Mammary epithelial cell (primary cell): ENCODE results near the gene FTSJ1.
"Not testable (repeated sequence)": the region's sequence is repeated elsewhere in the genome, so short reads cannot be mapped to it uniquely, and the experiment has no call there.

Experiments
- EZH2 ChIP-seq: IDR thresholded peaks from 2 replicates; pipeline ENCODE4 v1.6.1; 2012; ENCODE audit warnings: low read length, inconsistent platforms, borderline replicate concordance
- TF ChIP-seq, protein P1 (sequence below), 2 donors: IDR thresholded peaks in 1 of 2; conservative IDR thresholded peaks in 1 of 2; 2 replicates each; pipeline ENCODE4 v1.5.1; 2011 to 2012; ENCODE audit warnings: inconsistent platforms in 2 of 2, low read length in 2 of 2, mild to moderate bottlenecking in 2 of 2, control low read depth in 1 of 2, low read depth in 1 of 2; ENCODE audit not compliant: insufficient read depth in 1 of 2; ENCODE audit errors: extremely low read depth in 1 of 2

DNA sequence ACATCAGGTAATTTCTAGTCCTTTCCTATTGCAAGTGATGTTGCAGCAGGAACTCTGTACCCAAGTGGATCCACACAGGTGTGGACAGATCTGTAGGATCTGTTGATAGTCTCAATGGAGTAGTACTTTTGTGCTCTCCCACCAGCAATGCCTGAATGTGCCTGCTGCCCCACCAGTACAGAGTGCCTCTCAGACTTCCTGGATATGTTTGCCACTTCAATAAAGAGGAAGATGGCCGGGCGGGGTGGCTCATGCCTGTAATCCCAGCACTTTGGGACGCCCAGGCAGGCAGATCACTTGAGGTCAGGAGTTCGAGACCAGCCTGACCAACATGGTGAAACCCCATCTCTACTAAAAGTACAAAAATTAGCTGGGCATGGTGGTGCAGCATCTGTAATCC, 43.5 kb downstream of the FTSJ1 start:
- TF ChIP-seq, protein P1, sequence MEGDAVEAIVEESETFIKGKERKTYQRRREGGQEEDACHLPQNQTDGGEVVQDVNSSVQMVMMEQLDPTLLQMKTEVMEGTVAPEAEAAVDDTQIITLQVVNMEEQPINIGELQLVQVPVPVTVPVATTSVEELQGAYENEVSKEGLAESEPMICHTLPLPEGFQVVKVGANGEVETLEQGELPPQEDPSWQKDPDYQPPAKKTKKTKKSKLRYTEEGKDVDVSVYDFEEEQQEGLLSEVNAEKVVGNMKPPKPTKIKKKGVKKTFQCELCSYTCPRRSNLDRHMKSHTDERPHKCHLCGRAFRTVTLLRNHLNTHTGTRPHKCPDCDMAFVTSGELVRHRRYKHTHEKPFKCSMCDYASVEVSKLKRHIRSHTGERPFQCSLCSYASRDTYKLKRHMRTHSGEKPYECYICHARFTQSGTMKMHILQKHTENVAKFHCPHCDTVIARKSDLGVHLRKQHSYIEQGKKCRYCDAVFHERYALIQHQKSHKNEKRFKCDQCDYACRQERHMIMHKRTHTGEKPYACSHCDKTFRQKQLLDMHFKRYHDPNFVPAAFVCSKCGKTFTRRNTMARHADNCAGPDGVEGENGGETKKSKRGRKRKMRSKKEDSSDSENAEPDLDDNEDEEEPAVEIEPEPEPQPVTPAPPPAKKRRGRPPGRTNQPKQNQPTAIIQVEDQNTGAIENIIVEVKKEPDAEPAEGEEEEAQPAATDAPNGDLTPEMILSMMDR (conservative IDR thresholded peaks at IDR 0.05 in 1 of 2, IDR thresholded peaks at IDR 0.05 in 1 of 2; ENCODE audit: extremely low read depth in 1 of 2, insufficient read depth in 1 of 2, low read depth in 1 of 2, low read length in 2 of 2), result not testable (repeated sequence)
- TF ChIP-seq EZH2, result not testable (repeated sequence)
